ENCODE measurements around the gene DNAJB13. TPM values are rescaled to one million over a fixed set of nuclear protein-coding genes. Genes with fewer than 3 reads are reported as not detected.
"Not testable (repeated sequence)": the region's sequence is repeated elsewhere in the genome, so short reads cannot be mapped to it uniquely, and the experiment has no call there.

The DNAJB13 gene
- total and polyA plus RNA-seq, 3 experiments from 2014 or later = 0.31 to 0.44 TPM; not detected in 1

DNA sequence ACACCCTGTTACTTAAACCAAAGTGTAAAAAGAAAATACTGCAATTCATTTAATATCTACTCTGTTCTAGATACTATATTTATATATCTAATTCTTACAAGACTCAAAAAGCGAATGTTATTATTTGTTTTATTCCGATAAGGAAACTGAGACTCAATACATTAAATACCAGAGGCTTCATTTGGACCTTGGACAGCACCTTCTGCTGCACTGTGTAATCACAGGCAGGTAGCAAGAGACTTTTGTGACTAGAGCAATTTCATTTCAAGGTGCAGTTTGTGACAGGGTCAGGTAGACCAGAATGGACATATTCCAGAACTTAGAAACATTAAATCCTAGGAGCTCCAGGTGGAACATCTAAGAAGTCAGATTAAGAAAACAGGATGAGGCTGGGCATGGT is 21.4 kb upstream of the DNAJB13 start:
- Histone ChIP-seq H3K27ac (ENCODE audit: low read depth, low read length) (no peak overlapping the region), H3K27me3 (ENCODE audit: insufficient read depth, low read length, poor library complexity, severe bottlenecking) (no peaks in the 10 kb centered on the region), H3K9me3 (ENCODE audit: low read length) (no peaks in the 10 kb centered on the region), H3K4me3 (ENCODE audit: low read length) (no peak overlapping the region), H3K4me1 (ENCODE audit: insufficient read depth, low read length) (no peaks in the 10 kb centered on the region), H3K36me3 (ENCODE audit: insufficient read depth, low read length) (peaks cover 18% of the 10 kb centered on the region)
- ChIA-PET CTCF (interaction anchor here (0.7 kb wide), 1 partner anchor 326 kb away, joined by 3 read pairs; no protein-coding TSS in a partner anchor), POLR2A (interaction anchor here (0.5 kb wide), 1 partner anchor 14 kb away, joined by 6 read pairs; no protein-coding TSS in a partner anchor)
- no peak overlapping the region for H3K4me3 Mint-ChIP-seq
- peak overlapping the region in 3 of 8 donors; percentile 23 to 55 (median 41) for H3K27ac Mint-ChIP-seq
- peaks cover 0 to 79% (median 19%) of the 10 kb centered on the region in 3 donors for H3K36me3 Mint-ChIP-seq
- no peaks in the 10 kb centered on the region for H3K4me1 Mint-ChIP-seq
- H3K27me3 Mint-ChIP-seq = no peaks in the 10 kb centered on the region
- no peak for DNase-seq
- H3K9me3 Mint-ChIP-seq = no peaks in the 10 kb centered on the region

DNA sequence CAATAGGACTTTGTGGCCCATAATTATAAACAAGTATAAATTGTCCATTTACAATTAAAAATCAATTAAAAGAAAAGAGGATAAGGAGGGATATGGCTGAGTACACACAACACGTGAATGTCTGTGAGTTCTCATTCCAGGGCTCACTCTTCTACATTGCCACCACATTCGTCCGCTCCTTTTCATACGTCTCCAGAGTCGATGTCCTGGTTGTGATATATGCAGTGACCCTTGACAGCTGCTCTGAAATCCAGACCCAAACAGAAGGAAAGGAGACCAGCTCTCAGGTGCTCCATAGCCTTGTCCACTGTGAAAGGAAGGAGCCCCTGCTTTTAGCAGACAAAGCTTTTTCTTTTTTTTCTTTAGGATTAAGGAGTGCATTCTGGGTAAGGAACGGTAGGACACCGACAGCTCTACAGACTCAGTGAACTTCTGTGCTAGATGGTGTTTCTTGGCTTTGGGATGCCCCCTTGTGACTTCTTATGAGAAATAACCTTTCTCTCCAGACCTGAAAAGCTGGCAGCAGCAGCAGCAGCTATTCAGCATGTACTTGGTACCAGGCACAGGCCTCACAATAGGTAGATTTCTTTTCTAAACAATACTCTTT is 19.7 kb upstream of the DNAJB13 start:
- Histone ChIP-seq H3K4me3 (ENCODE audit: low read length) (no peak overlapping the region), H3K27ac (ENCODE audit: low read depth, low read length) (no peak overlapping the region), H3K9me3 (ENCODE audit: low read length) (no peaks in the 10 kb centered on the region), H3K36me3 (ENCODE audit: insufficient read depth, low read length) (peaks cover 18% of the 10 kb centered on the region), H3K4me1 (ENCODE audit: insufficient read depth, low read length) (no peaks in the 10 kb centered on the region), H3K27me3 (ENCODE audit: insufficient read depth, low read length, poor library complexity, severe bottlenecking) (no peaks in the 10 kb centered on the region)
- Mint-ChIP-seq H3K9me3 (no peaks in the 10 kb centered on the region), H3K4me1 (no peaks in the 10 kb centered on the region), H3K27ac (peak overlapping the region in 1 of 8 donors; percentile 52), H3K36me3 (peaks cover 0 to 68% (median 17%) of the 10 kb centered on the region in 3 donors), H3K27me3 (no peaks in the 10 kb centered on the region), H3K4me3 (no peak overlapping the region)
- peak in 1 of 5 donors; percentile 3 for DNase-seq
- ChIA-PET POLR2A (no interaction called here), CTCF (interaction anchor here (1.5 kb wide), 1 partner anchor 306 kb away, joined by 7 read pairs; no protein-coding TSS in a partner anchor)

DNA sequence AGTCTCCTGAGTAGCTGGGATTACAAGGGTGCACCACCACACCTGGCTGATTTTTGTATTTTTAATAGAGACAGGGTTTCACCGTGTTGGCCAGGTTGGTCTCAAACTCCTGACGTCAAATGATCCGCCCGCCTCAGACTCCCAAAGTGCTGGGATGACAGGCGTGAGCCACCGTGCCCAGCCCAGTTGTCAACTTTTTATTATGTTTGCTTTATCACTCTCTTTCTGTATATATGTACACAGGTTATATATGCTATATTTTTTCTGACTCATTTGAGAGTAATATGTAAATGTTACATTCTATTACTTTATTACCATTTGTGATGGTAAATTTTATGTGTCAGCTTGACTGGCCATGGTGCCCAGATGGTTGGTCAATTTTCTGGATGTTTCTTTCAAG is 18.9 kb upstream of the DNAJB13 start:
- ChIA-PET CTCF (interaction anchor here (1.1 to 1.5 kb wide), 2 partner anchors 307 to 549 kb away, joined by 3 to 7 read pairs; no protein-coding TSS in a partner anchor), POLR2A (no interaction called here)
- Histone ChIP-seq H3K4me1 (ENCODE audit: insufficient read depth, low read length) (no peaks in the 10 kb centered on the region), H3K4me3 (ENCODE audit: low read length) (no peak overlapping the region), H3K27me3 (ENCODE audit: insufficient read depth, low read length, poor library complexity, severe bottlenecking) (no peaks in the 10 kb centered on the region), H3K9me3 (ENCODE audit: low read length) (no peaks in the 10 kb centered on the region), H3K27ac (ENCODE audit: low read depth, low read length) (no peak overlapping the region), H3K36me3 (ENCODE audit: insufficient read depth, low read length) (peaks cover 14% of the 10 kb centered on the region)
- H3K4me3 Mint-ChIP-seq = no peak overlapping the region
- no peaks in the 10 kb centered on the region for H3K4me1 Mint-ChIP-seq
- H3K9me3 Mint-ChIP-seq = no peaks in the 10 kb centered on the region
- H3K36me3 Mint-ChIP-seq = peaks cover 0 to 60% (median 17%) of the 10 kb centered on the region in 3 donors
- no peak overlapping the region for H3K27ac Mint-ChIP-seq
- no peaks in the 10 kb centered on the region for H3K27me3 Mint-ChIP-seq
- no peak for DNase-seq

DNA sequence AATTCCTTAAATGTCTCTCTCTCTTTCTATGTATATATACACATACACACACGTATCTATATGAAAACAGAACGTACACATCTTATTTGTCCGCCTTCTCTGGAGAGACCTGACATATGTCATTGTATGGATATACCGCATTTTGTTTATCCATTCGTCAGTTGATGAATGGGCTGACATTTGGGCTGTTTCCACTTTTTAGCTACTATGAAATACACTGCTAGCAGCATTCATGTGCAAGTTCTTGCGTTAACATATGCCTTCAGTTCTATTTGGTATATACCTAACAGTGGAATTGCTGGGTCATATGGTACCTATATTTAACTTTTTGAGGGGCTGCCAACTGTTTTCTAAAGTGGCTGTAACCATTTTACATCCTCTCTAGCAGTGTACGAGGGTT is 18.0 kb upstream of the DNAJB13 start:
- H3K9me3 ChIP-seq (ENCODE audit: low read length) = no peaks in the 10 kb centered on the region
- H3K4me3 ChIP-seq (ENCODE audit: low read length) = no peak overlapping the region
- Mint-ChIP-seq H3K27me3 (no peaks in the 10 kb centered on the region), H3K4me1 (no peaks in the 10 kb centered on the region), H3K4me3 (no peak overlapping the region), H3K27ac (peak overlapping the region in 1 of 8 donors; percentile 68), H3K36me3 (peaks cover 0 to 52% (median 13%) of the 10 kb centered on the region in 3 donors), H3K9me3 (no peaks in the 10 kb centered on the region)
- H3K27ac ChIP-seq (ENCODE audit: low read depth, low read length) = no peak overlapping the region
- ChIA-PET CTCF (interaction anchor here (1.1 kb wide), 1 partner anchor 550 kb away, joined by 3 read pairs; no protein-coding TSS in a partner anchor), POLR2A (no interaction called here)
- no peak for DNase-seq
- H3K36me3 ChIP-seq (ENCODE audit: insufficient read depth, low read length) = peaks cover 6% of the 10 kb centered on the region
- no peaks in the 10 kb centered on the region for H3K4me1 ChIP-seq (ENCODE audit: insufficient read depth, low read length)
- H3K27me3 ChIP-seq (ENCODE audit: insufficient read depth, low read length, poor library complexity, severe bottlenecking) = no peaks in the 10 kb centered on the region

DNA sequence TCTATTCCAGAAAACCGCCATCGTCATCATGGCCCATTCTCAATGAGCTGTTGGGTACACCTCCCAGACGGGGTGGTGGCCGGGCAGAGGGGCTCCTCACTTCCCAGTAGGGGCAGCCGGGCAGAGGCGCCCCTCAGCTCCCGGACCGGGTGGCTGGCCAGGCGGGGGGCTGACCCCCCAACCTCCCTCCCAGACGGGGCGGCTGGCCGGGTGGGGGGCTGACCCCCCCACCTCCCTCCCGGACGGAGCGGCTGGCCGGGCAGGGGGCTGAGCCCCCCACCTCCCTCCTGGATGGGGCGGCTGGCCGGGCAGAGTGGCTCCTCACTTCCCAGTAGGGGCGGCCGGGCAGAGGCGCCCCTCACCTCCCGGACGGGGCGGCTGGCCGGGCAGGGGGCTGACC is 14.8 kb upstream of the DNAJB13 start:
- H3K9me3 ChIP-seq (ENCODE audit: low read length); H3K4me3 ChIP-seq (ENCODE audit: low read length); H3K27ac ChIP-seq (ENCODE audit: low read depth, low read length); H3K27me3 Mint-ChIP-seq; DNase-seq; H3K9me3 Mint-ChIP-seq; H3K4me1 ChIP-seq (ENCODE audit: insufficient read depth, low read length); H3K36me3 ChIP-seq (ENCODE audit: insufficient read depth, low read length); CTCF ChIA-PET; H3K4me1 Mint-ChIP-seq; POLR2A ChIA-PET; H3K4me3 Mint-ChIP-seq; H3K27me3 ChIP-seq (ENCODE audit: insufficient read depth, low read length, poor library complexity, severe bottlenecking); H3K27ac Mint-ChIP-seq: not testable (repeated sequence)
- peaks cover 0 to 30% (median 8%) of the 10 kb centered on the region in 3 donors for H3K36me3 Mint-ChIP-seq

DNA sequence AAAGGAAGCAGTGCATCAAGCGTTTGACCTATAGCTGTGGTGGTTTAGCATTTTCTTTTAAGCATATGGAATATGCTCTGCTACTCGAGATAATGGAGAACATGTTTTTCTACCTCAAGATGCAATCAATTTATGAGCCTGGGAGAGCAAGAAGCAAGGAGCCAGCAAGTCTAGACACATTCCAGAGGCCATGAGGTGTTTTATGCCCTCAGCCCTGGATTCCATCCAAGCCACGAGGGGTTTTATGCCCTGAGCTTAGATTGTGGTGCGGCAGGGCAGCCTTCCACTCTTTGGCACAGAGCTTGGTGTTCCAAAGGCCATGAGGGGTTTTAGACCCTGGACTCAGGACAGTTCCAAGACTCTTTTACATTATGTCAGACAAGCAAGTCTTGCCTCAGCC is 11.7 kb upstream of the DNAJB13 start:
- no peaks in the 10 kb centered on the region for H3K9me3 Mint-ChIP-seq
- peaks cover 7 to 8% (median 7%) of the 10 kb centered on the region in 3 donors for H3K36me3 Mint-ChIP-seq
- Histone ChIP-seq H3K4me1 (ENCODE audit: insufficient read depth, low read length) (no peaks in the 10 kb centered on the region), H3K9me3 (ENCODE audit: low read length) (no peaks in the 10 kb centered on the region), H3K36me3 (ENCODE audit: insufficient read depth, low read length) (no peaks in the 10 kb centered on the region), H3K27me3 (ENCODE audit: insufficient read depth, low read length, poor library complexity, severe bottlenecking) (no peaks in the 10 kb centered on the region), H3K4me3 (ENCODE audit: low read length) (no peak overlapping the region), H3K27ac (ENCODE audit: low read depth, low read length) (no peak overlapping the region)
- no peak for DNase-seq
- CTCF ChIA-PET = no interaction called here
- H3K4me3 Mint-ChIP-seq = no peak overlapping the region
- POLR2A ChIA-PET = no interaction called here
- H3K4me1 Mint-ChIP-seq = no peaks in the 10 kb centered on the region
- H3K27ac Mint-ChIP-seq = no peak overlapping the region
- H3K27me3 Mint-ChIP-seq = no peaks in the 10 kb centered on the region

DNA sequence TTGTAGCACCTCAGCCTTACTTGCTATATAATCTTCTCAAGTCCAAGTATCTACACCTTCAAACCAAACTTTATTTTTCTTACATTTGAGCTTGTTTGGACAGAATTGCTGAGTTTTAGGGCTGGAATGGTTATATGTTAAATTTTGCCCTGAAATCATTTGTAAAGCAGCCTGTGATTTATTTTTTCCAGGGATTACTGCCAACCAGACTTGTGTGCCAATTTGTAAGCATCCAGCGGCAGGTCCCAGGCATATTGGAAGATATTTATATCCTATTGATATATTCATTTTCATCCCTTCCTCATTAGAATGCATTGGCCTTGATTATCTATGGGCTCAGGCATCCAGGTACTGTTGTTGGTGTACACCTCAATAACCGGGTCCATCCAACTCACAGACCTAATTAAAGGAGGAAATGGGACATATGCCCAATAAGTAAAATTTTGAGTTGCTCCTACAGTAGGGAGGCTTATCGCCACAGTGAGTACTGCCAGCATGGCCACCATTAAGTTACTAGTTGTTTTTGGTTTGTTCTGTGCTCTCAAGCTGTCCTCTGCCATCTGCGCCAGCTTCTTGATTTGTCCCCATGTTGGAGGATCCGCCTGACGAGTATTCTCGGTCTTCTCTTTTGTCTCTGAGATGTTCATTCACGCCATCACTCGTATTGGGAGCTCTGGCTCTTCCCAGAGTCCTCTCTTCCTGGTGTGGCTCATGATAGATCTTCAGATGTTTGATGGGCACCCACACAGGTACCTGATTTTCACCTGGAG is 9.8 kb upstream of the DNAJB13 start:
- Histone ChIP-seq H3K4me3 (ENCODE audit: low read length) (no peak overlapping the region), H3K27ac (ENCODE audit: low read depth, low read length) (no peak overlapping the region), H3K9me3 (ENCODE audit: low read length) (no peaks in the 10 kb centered on the region), H3K27me3 (ENCODE audit: insufficient read depth, low read length, poor library complexity, severe bottlenecking) (no peaks in the 10 kb centered on the region), H3K4me1 (ENCODE audit: insufficient read depth, low read length) (no peaks in the 10 kb centered on the region), H3K36me3 (ENCODE audit: insufficient read depth, low read length) (no peaks in the 10 kb centered on the region)
- Mint-ChIP-seq H3K36me3 (peaks cover 2 to 8% (median 3%) of the 10 kb centered on the region in 3 donors), H3K4me3 (no peak overlapping the region), H3K4me1 (no peaks in the 10 kb centered on the region), H3K27ac (no peak overlapping the region), H3K9me3 (no peaks in the 10 kb centered on the region), H3K27me3 (peaks cover 0 to 1% of the 10 kb centered on the region in 2 donors)
- CTCF ChIA-PET = no interaction called here
- POLR2A ChIA-PET = no interaction called here
- DNase-seq = no peak

DNA sequence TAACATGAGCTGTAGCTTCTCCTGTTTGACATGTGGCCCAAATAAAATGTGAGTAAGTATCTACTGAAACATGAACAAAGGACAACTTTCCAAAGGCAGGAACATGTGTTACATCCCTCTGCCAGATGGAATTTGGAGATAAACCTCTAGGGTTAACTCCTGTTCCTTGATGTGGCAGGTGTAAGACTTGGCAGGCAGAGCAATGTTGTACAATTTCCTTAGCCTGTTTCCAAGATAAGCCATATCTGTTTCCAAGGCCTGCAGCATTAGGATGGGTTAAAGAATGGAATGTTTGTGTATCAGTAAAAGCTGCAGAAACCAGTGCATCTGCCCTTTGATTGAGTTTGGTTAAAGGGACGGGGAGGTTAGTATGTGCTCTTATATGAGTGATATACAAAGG is 8.8 kb upstream of the DNAJB13 start:
- Mint-ChIP-seq H3K36me3 (peaks cover 2 to 8% (median 8%) of the 10 kb centered on the region in 3 donors), H3K9me3 (no peaks in the 10 kb centered on the region), H3K27me3 (peaks cover 0 to 1% of the 10 kb centered on the region in 2 donors), H3K4me1 (no peaks in the 10 kb centered on the region), H3K4me3 (no peak overlapping the region), H3K27ac (no peak overlapping the region)
- Histone ChIP-seq H3K4me1 (ENCODE audit: insufficient read depth, low read length) (no peaks in the 10 kb centered on the region), H3K9me3 (ENCODE audit: low read length) (no peaks in the 10 kb centered on the region), H3K27me3 (ENCODE audit: insufficient read depth, low read length, poor library complexity, severe bottlenecking) (no peaks in the 10 kb centered on the region), H3K4me3 (ENCODE audit: low read length) (no peak overlapping the region), H3K36me3 (ENCODE audit: insufficient read depth, low read length) (no peaks in the 10 kb centered on the region), H3K27ac (ENCODE audit: low read depth, low read length) (no peak overlapping the region)
- DNase-seq = no peak
- ChIA-PET POLR2A (no interaction called here), CTCF (no interaction called here)

Data from CD8-positive, alpha-beta memory T cell (primary cell).